GM18498 (cell line): Measurements from ENCODE around the gene SHQ1.
"Not testable (repeated sequence)": the region's sequence is repeated elsewhere in the genome, so short reads cannot be mapped to it uniquely, and the experiment has no call there.

Source experiments
- ATAC-seq: cut with Tn5 transposase; IDR thresholded peaks from one replicate; pipeline ENCODE4 v1.9.1; 2021; ENCODE audit warnings: mild to moderate bottlenecking, moderate library complexity; ENCODE audit not compliant: unreplicated experiment

The SHQ1 gene

GRCh38 chr3:72754582-72754981 lies 93.7 kb downstream of the SHQ1 start:
- ATAC-seq = no peak

DNA sequence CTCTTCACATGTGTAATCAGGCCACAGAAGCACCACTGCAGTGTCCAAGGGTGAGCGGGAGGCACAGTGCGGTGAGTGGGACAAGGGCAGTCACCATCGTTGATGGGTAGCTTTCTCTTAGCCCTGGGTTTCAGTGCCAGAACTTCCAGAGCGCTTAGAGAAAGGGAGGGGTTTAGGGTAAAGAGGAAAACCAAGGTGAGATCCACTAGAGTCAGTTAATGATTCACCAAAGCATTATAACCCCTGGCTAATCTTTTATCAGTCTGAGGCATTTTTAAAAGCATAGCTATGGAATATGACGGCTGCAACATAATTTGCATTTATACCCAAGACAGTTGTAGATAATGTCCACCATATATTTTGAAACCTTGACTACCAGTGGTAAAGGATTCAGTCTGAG lies 94.8 kb downstream of the SHQ1 start:
- no peak for ATAC-seq

DNA sequence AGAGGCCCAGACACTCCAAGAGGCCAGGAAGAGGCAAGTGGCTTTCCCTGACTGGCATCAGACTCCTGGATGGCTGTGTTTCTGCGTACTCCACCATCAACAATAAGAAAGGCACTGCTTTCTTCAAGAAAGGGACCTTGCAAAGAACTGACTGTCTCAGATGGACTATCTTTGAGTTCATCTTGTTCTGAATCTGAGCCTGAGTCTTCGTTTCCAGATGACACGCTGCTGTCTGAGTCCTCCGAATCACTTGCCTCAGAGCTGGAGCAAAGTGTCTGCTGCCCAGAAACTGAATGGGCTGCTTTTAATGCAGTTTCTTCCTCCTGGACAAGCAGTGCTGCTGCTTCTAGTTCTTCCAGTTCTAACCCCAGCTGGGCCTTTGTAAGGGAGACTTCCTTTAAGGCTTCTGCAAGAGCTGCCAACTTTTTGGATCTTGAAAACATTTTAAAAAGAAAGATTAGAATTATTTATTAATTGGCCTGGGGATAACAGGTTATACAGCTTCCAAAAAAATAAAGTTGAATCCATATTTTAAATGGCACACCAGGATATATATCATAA lies 97.8 kb downstream of the SHQ1 start:
- no peak for ATAC-seq

DNA sequence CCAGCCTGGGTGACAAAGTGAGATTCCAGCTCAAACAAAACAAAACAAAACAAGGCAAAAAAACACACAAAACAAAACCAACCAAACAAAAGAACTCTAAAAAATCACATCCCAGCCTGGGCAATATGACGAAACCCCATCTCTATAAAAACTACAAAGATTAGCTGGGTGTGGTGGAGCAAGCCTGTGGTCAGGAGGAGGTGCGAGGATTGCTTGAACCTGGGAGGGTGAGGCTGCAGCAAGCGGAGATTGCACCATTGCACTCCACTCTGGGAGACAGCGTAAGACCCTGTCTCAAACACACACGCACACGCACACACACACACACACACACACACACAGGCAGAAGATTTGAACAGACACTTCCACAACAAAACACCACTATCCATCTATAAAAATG lies 99.6 kb downstream of the SHQ1 start:
- no peak for ATAC-seq

DNA sequence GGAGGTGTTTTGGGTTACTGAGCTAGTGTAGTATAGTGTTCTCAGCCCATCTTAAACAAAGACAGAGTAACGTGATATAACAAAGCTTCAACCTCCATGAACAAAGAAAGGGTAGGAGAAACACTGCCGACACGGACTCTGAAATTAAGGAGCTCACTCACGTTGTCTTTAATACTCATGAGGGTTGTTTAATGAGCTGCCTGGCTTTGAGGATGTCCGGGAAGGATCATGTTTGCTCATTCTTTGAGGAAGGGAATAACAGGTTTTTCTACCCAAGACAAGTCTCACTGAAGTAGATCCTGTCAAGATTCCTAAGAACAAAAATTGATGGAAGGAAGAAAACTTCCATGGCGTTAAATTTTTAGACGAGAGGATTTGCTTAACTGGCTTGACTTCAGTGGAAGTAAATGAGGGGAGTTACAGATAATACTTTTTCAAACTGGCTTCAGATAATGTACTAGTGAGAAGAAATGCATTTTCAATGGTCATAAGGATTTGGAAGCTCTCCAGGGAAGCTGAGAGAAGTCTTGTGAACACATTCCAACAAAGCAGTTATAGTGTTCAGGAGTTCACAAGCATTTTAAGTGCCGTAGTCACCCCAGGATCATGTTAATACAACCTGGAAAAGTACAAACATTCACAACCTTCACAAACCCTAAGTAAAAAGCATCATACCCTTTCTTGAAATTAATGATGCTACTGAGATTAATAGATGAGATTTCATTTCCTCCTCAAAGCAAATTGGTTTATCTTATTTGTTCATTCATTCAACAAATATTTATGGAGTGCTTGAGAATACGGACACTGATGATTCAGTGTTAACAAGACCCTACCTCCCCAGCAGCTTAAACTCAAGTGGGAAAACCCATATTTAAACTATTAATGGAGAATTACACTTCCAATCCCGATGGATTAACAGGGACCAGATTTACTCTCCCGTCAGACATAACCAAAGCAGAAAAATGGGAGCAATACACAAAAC lies 101.5 kb downstream of the SHQ1 start:
- ATAC-seq = no peak

DNA sequence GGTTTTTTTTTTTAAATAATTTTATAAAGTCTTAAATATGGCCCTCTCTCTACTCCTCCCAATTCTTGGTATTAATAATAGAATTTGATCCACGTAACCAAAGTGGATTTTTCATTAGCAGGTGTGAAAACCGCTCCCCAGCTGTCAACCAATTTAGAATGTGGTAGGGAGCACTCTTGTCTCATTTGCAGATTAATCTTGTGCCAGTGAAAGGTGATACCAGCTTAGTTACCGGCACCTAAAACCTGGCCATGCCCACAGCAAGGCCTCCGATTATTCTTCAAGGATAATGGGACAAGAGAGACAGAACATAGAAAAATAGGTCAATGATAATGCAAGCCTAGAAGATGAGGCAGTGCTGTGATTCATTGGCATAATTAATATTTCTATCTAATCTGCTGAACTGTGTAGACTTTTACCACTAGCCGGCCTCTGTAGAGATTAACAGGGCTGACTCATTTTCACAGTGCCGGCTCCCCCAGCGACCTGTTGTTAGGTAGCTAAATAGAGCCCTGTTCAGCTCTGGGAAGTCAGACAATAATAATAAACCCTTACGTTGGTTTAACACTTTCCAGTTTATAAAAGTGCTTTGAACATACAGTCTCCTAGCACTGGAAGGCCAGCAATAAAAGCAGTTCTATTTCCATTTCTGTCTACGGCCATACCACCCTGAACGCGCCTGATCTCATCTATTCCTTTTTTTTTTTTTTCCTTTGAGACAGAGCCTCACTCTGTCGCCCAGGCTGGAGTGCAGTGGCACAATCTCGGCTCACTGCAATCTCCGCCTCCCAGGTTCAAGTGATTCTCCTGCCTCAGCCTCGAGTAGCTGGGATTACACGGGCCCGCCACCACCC lies 102.9 kb downstream of the SHQ1 start:
- no peak for ATAC-seq

DNA sequence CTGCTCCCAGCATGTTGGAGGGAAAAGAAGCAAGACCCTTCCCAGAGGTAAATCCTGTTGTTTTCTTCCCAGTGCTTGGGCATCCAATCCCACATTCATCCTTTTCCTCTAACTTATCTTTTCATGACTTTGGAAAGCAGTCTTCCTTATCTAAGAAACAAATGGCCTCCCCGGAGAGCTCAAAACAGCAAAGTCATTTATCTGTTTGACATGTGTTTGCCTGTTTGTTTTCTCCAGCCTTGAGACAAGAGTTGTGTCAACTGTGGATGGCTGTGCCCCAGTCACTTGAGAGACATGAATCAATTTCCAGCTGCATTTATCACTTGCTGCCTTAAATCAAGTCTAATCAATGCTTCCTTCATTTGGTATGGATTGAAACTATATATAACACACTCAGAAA lies 103.9 kb downstream of the SHQ1 start:
- no peak for ATAC-seq

DNA sequence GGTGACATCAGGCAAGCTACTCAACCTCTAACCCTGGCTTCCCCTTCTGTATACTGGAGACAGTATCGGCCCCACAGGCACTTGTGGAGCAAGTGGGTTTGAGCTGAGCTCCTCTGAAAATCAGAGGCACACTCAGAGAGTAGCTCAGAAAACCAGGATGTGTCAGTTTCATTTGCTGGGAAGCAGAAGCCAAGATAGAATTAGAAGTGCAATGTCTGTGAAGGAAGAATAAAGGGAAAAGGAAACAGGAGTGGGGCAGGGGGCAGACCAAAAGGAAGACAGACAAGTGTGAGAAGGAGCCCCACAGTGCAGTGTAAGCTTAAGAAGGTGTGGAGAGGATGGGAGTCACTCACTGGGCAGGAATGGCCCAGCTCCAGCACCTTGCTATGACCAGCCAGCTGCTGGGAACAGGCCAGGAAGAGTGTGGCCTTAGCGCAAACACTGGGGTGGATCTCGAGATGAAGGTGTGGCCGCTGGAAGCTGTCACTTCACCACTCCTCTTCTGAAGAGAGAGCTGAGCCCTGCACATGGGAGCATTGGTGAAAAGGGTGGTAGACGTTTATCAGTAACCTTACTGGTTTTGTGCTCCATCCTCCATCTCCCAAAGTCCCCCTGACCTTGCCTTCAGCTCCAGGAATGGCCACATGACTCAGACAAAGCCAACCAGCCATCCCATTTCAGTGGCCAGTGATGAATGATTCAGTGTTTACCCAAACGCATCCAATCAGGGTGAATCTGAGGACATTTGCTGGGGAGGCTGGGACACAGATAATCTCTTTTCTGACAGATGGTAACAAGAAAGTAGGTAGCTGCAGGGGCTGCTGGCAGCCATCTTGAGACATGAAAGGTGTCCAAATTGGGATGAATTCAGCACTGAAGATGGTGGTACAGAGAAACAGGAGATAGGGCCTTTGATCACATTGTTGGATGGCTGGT lies 108.4 kb downstream of the SHQ1 start:
- no peak for ATAC-seq

DNA sequence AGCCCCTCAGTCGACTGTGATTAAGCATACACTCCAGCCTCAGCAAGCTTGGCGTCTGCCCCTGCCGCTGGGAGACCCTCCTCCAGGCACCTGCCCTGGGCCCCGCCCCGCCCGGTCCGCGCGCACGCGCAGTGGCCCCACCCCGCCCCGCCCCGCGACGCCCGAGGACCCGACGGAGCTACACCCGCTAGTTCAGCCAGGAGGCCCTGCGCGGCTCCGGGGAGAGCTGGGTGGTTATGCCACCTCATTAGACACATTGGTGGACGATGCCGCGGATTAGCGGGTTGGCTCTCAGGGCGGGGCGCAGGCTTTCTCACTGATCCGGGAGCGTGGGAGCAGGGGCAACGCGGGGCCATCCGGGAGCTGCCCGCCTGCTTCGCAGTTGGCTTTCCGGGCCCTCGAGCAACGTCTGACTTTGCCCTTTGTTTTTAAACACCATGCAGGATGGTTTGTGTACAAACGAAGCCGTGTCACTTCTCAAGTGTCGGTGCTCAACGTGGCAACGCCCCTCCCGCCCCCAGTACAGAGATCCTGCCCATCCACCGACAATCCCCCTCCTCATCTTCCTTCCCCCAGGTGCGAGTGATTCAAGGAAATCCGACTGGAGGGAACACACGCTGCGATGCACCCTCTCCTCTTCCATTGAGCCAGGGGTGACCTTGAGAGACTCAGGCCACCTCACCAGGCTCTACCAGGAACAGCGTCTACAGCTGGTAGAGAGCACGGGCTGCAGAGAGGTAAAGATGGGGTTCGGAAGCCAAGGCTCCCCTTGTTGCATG lies 109.3 kb downstream of the SHQ1 start:
- ATAC-seq = no peak

DNA sequence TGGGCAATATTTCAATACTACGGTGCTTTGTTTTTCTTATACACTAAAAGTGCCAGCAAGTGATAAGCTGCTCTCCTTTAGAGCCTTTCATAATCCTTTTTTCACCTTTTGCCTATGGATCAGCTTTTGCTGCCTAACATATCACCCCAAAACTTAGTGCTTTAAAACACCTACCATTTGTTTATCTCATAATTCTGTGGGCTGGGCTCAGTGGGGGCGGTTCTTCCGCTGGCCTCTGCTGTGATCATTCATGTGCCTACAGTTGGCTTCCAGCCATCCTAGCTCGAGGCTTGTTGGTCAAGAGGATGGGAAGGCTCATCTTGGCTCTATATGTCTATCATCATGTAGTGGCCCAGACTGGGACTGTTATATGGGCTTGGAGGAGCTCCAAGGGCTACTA lies 113.2 kb downstream of the SHQ1 start:
- ATAC-seq = not testable (repeated sequence)

DNA sequence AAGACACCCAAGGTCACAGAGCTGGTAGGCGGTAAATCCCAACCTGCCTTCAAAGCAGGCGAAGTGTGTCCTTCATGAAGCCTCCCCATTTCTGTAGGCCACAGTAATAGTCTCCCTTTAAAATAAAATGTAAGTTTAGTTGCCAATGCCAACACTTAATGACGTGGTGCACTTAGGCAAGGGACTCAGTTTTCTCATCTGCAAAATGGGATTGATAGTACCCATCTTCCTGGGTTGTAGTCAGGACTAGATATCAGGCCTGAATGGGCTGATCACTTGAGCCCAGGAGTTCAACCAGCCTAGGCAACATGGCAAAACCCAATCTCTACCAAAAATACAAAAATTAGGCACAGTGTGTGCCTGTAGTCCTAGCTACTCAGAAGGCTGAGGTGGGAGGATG lies 114.6 kb downstream of the SHQ1 start:
- ATAC-seq = no peak

DNA sequence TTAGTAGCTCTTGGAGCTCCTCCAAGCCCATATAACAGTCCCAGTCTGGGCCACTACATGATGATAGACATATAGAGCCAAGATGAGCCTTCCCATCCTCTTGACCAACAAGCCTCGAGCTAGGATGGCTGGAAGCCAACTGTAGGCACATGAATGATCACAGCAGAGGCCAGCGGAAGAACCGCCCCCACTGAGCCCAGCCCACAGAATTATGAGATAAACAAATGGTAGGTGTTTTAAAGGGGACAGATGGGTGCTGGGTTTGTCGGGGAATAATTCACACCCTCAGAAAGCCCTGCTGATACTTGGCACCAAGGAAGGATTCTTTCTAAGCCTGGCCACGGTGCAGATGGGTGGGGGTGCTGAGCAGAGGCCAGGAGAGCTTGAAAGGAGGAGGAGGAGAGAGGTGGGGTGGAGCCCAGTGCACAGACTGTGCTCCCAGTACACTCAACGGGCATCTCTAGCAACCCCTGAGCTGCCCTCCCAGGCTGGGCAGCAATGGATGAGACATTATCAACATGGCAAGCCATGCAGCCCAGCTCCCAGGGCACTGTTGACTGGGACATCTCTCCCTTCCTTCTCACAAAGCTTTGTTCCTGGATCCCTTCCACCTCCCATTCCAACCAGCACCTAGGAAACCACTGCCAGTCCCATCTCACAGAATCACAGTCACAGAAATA lies 115.4 kb downstream of the SHQ1 start:
- not testable (repeated sequence) for ATAC-seq

- no peak for ATAC-seq
These were observed 119.2 kb downstream of the SHQ1 start for GRCh38 chr3:72728958-72729467.

DNA sequence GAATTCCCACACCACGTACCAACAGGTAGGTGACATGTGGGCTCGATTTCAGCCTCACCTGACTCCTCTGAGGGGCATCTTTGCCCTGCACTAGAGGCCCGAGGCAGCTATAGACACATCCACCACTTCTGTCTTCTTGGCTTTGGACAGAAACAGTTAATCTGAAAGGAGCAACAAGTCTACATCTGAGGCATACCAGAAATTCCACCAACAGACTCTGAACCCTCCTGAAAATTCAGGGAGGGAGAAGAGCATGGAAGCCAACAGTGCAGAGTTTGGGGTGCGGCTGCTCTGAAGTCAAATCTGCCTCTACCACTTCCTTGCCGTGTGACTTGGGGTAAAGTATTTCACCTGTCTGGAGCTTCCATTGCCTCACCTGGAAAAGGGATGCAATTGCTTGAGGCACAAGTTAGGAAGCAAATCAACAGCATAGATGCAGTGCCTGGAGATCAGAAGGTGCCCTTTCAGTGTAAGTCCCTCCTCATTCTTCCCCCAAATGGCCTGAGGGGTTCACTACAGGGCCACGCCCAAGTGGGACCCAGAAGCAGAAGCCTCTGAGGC lies 119.8 kb downstream of the SHQ1 start:
- ATAC-seq = no peak

DNA sequence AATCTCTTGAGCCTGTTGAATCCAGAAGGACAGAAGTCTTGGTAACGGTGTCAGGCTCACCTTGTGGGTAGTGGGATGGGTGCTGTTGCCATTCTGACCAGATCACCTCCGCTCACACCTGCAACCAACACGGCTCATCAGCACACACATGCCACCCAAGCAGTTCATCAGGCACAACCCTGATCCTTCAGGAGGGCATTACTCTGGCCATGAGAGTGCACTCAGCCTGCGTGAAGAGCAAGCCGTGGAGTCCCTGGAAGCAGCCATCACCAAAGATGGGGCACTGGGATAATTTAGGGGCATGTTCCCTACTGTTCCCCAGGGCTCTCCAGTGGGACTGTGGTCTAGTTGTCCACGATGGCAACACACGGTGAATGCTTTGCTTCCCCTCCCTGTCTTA lies 120.5 kb downstream of the SHQ1 start:
- ATAC-seq = no peak

- ATAC-seq = no peak
These were observed 121.1 kb downstream of the SHQ1 start for GRCh38 chr3:72727172-72727571.

GRCh38 chr3:72725229-72725628 lies 123.0 kb downstream of the SHQ1 start:
- no peak for ATAC-seq

DNA sequence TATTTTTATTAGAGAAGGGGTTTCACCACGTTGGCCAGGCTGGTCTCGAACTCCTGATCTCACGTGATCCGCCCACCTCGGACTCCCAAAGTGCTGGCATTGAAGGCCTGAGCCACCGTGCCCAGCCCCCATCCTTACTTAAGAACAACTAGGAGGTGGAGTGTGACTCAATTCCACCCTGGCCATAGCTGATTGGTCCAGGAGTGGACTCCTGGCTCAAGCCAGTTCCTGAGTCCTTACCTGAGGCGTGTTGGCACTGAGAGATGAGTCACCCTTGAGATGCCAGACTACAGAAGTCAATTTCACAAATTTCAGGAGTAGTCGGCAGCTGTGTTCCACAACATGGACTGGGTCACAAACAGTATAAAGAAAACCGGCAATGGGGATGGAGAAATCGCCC lies 124.2 kb downstream of the SHQ1 start:
- ATAC-seq = no peak
